Activated CD8-positive, alpha-beta memory T cell treated with anti-CD3 and anti-CD28 coated beads, Interleukin-2, amount 50 U/mL, for 48 hours (primary cell): ENCODE measurements around the gene FAM131C.

ENCODE experiments used
- DNase-seq: peaks from one replicate; pipeline ENCODE4 v3.0.0-alpha.2; 2020

Gene FAM131C

DNA sequence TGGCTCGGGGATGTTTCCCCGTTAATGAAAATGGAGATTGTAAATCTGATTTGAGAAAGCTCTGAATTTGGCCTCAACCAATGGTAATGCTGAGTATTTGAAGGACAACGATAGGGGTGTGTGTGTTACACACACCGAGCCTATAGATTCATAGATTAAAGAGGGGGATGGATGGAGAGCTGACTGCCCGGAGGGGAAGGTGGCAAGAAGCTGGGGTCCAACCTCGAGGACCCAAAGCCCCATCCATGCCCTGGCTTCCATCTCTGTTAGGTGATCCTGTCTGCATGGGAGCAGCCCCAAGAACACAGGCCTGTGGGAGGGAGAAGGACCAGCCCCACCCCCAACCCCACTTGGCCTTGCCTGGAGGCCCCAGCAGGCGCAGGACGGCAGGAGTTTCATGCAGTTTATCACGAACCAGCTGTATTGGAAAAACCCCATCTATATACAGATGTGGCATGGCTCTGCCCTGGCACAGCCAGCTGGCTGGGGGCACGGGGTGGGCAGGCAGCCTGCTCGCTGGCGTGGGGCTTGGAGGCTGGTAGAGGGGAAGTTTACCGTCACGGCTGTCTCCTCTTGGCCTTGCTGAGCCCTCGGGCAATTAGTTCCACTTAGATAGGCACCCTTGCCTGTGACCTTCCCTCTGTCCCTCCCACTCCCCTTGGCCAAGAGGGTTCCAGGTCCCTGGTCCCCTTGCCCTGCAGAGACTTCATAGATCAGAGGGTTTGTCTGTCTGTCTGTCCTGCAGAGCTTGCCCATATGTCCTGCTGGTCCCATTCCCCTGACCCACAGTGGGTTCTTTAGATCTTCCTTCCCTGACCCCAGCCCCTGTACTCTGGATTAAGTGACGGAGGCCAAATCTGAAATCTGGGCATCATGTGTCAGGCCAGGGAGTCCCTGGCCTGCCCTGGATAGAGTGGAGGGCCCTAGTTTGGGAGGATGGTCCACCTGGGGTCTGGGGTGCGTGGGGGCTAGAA lies 58.7 kb downstream of the FAM131C start:
- no peak for DNase-seq

- no peak for DNase-seq
Measured at GRCh38 chr1:16013908-16014258, 59.6 kb downstream of the FAM131C start.

DNA sequence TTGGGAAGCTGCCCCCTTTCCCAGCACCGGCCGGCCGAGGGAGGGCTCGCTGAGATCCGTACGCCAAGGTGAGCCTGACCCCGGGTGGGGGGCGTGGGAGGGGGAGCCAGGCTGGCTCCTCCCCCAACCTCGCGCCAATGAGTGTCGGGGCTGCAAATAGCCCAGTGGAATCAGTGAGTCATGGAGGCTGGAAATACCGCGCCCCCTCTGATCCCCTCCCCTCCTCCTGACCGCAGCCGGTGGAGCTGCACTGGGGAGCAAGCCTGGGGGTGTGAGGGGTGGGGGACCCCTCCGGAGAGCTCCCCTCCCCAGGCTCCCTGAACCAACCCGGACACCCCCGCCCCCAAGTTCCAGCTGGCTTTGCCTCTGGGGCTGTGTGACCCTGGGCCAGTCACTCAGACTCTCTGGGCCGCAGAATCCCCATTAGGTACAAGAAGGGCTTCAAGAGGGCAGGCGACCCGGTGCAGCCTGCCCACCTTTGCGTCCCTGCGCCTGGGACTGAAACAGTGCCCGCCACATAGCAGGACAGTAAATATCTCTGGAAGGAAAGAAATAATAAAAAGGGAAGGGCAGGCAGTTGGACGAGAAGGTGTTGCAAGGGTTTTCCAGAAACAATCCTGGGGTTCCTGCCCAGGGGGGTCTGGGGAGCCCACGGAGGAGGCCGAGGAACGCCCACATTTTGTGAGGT lies 60.1 kb downstream of the FAM131C start:
- DNase-seq = peak; percentile 72

- peak; percentile 67 for DNase-seq
Measured at GRCh38 chr1:16012590-16013219, 60.7 kb downstream of the FAM131C start.

GRCh38 chr1:16011936-16012589 lies 61.4 kb downstream of the FAM131C start:
- no peak for DNase-seq

GRCh38 chr1:16010837-16011236 lies 62.6 kb downstream of the FAM131C start:
- DNase-seq = no peak

GRCh38 chr1:16009678-16010077 lies 63.8 kb downstream of the FAM131C start:
- DNase-seq = no peak

DNA sequence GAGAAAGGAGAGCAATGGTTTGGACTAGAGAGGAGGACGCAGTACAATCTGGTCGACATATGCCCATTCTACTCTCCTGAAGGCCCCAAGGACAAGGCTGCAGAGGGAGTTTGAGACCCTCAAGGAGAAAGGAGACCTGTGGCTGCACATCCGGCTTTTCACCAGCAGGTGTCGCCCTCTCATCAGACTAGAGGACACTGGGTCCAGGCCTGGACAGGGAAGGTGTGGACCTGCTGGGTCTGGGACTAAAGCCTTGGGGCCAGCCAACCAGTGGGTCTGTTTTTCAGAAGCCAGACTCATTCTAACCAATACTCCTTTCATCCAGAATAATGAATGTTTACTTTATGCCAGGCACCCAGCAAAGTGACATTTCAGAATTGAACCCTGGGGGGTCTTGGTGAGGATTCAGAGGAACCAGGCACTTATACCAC lies 64.4 kb downstream of the FAM131C start:
- DNase-seq = peak; percentile 93
